ENCODE measurements around the gene SLC7A11.

Gene SLC7A11

GRCh38 chr4:138269175-138269574 lies 27.0 kb upstream of the SLC7A11 start:
- TF ChIP-seq, protein P1, sequence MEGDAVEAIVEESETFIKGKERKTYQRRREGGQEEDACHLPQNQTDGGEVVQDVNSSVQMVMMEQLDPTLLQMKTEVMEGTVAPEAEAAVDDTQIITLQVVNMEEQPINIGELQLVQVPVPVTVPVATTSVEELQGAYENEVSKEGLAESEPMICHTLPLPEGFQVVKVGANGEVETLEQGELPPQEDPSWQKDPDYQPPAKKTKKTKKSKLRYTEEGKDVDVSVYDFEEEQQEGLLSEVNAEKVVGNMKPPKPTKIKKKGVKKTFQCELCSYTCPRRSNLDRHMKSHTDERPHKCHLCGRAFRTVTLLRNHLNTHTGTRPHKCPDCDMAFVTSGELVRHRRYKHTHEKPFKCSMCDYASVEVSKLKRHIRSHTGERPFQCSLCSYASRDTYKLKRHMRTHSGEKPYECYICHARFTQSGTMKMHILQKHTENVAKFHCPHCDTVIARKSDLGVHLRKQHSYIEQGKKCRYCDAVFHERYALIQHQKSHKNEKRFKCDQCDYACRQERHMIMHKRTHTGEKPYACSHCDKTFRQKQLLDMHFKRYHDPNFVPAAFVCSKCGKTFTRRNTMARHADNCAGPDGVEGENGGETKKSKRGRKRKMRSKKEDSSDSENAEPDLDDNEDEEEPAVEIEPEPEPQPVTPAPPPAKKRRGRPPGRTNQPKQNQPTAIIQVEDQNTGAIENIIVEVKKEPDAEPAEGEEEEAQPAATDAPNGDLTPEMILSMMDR (conservative IDR thresholded peaks at IDR 0.05), result no peak
- TF ChIP-seq ZFX (IDR thresholded peaks at IDR 0.05), result no peak
- H3K27ac ChIP-seq, result no peak overlapping the region

- TF ChIP-seq ZFX (IDR thresholded peaks at IDR 0.05), result no peak
- TF ChIP-seq, protein P1 (conservative IDR thresholded peaks at IDR 0.05), result no peak
- H3K27ac ChIP-seq, result no peak overlapping the region
Measured at GRCh38 chr4:138267835-138268234, 25.7 kb upstream of the SLC7A11 start.

DNA sequence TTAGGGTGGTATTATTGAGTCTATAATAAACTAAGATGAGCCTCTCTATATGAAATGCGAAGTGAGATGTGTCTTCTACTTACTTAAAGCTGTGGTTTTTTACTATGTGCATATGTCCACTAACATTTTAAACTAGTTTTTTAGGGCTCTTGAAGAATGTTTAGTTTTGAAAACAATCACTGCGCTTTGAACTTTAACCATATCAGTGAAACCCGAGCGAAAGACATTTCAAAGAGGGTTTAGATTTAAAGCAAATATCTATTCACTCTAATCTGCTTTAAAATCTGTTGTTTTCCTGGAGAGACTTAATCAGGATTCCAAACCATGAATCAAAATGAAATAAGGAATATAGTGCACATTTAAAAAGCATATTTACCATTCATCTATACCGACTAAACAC lies 24.8 kb upstream of the SLC7A11 start:
- TF ChIP-seq ZFX (IDR thresholded peaks at IDR 0.05), result no peak
- TF ChIP-seq, protein P1 (conservative IDR thresholded peaks at IDR 0.05), result no peak
- no peak overlapping the region for H3K27ac ChIP-seq

DNA sequence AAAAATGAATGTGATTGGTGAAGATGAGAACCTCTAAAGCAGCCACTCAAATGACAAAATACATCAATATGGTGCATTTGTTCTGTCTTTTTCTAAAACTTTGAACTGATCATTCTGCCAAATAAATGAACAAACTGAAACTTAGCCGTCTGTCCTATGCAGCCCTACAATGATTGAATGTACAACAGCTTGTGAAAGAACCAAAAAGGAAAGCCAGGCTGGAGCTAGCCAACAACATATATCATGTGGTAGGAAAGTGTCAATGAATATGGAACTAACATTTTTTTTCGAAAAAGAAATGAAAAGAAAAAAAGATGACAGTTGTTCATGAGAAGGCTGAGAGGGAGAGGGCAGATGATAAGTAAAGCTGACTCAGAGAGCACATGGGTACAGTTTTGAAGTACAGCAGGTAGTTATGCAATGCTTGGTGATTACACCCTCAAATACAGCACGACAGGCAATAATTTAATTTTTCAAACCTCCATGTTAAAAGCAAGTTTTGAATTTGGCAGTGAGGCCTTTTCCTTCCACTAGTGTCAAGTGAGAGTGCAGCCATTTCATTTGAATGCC lies 21.2 kb upstream of the SLC7A11 start:
- TF ChIP-seq ZFX (IDR thresholded peaks at IDR 0.05), result no peak
- TF ChIP-seq, protein P1 (conservative IDR thresholded peaks at IDR 0.05), result no peak
- no peak overlapping the region for H3K27ac ChIP-seq

DNA sequence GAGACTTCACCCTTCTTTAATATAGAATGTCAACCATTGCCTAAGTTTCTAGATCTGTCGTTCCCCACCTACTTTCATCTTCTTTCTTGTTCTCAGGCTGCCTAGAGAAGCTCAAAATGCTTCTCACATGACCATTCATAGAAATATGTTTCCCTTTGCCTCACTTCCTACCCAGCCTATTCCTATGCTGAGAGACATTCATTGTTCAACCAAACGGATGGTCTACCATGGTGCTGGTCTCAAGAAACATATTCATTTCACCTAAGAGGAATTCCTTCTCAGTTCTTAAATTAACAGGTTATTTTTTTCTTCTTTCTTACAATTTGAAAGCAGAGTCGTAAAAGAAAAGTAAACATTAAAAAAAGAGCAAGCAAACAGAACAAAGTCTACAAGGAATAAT lies 20.3 kb upstream of the SLC7A11 start:
- TF ChIP-seq ZFX (IDR thresholded peaks at IDR 0.05), result no peak
- TF ChIP-seq, protein P1 (conservative IDR thresholded peaks at IDR 0.05), result no peak
- H3K27ac ChIP-seq, result no peak overlapping the region

DNA sequence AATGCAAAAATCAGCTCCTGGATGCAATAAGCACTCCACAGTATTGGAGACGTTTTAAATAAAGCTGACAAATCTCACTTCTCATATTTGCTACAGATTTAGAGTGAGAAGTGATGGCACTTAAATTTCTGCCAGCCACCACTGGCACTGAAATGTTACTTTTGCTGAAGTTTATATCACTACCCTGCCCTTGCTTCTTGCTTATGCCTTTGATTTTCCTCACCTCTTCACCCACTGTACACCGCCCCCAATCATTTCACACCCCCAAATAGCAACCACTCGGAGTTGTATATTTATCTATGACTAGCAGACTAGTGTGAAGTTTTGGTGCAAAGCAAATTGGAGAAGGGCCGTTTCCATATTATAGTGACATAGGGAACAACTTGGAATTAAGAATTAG lies 19.9 kb upstream of the SLC7A11 start:
- no peak for TF ChIP-seq ZFX (IDR thresholded peaks at IDR 0.05)
- TF ChIP-seq, protein P1 (conservative IDR thresholded peaks at IDR 0.05), result no peak
- no peak overlapping the region for H3K27ac ChIP-seq

DNA sequence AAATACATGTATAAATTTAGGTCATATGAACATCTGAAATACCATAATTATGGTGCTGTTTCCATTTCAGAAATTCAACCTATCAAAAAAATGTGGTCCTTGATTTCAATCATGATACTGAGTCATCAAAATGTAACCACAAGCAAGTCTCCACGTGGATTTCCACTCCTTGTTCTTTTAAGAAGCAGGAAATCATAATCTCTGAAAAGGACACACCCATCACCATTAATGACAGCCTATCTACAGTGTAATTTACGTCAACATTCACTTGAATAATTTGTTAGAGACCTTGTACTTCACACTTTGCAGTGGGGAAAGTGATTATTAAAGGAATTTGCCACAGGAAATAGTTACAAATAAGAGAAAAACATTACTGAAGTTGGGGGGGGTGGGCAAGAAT lies 17.7 kb upstream of the SLC7A11 start:
- H3K27ac ChIP-seq, result no peak overlapping the region

More for the DNA sequence above, 17.7 kb upstream of the SLC7A11 start:
- TF ChIP-seq, protein P1 (conservative IDR thresholded peaks at IDR 0.05), result no peak

Data from C4-2B (cell line).